GM19452 (cell line): Measurements from ENCODE around the gene RASGRP2.

ENCODE experiments used
- ATAC-seq: cut with Tn5 transposase; IDR thresholded peaks from one replicate; pipeline ENCODE4 v1.9.1; 2021; ENCODE audit not compliant: unreplicated experiment

RASGRP2 gene

GRCh38 chr11:64771861-64772260 is 27.9 kb upstream of the RASGRP2 start:
- no peak for ATAC-seq

GRCh38 chr11:64770120-64770519 is 26.2 kb upstream of the RASGRP2 start:
- ATAC-seq: no peak

- no peak for ATAC-seq
These were observed 25.3 kb upstream of the RASGRP2 start for GRCh38 chr11:64769283-64769682.

- ATAC-seq: no peak
These were observed 24.4 kb upstream of the RASGRP2 start for GRCh38 chr11:64768300-64768694.

DNA sequence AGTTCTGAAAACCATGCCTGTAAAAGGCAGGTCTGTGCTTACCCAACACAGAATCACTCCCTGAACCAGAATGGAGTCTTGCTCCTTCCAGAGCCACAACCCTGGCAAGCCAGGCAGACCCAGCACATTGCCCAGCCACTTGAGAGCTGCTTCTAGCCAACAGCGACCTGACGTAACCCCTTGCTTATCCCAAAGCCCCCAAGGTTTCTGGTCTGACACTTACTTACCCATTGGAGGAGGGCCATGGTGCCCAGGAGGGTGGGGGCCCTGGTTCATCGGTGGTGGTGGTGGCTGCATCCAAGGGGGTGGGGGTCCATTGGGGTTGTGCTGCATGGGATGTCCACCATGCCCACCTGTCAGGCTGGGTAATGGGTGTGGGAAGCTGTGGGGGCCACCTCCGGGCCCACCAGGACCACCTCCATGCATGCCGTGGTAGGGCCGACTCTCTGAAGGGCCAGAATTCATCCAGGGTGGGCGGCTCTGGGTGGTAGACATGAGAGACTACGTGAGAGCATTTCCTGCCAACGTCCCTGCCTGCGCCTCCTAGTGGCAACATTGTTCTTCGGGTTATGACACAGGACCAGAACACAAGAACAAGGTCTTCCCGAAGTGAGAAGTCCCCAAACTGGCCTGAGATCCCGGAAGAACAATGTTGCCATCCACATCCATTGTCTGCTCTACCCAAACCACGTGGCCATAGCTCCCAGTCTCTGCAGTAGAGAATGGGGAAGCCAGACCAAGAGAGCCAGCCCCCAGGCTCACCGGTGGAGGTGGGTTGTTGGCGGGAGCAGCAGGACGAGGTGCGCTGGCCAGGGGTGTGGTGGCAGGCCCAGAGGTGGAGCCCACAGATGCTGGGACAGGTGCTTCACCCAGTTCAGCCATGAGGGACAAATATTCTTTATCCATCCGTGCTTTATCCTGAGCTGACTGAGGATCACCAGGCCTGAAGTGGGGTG is 23.7 kb upstream of the RASGRP2 start:
- no peak for ATAC-seq

DNA sequence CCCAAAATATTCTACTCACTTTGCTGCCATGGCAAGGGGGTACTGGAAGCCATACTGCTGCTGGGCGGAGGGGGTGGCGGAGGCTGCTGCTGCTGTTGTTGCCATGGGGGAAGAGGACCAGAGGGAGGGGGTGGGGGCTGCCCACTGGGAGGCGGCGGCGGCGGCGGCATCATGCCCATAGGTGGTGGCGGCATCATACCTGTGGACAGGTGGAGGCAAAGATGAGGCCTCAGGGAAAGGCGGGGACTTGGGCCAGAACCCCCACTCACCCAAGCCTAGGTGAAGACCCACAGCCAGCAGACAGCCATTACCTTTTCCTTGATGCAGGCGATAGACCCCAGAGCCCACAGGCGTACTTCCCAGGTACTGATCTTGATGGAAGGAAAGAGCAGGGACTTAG is 22.9 kb upstream of the RASGRP2 start:
- no peak for ATAC-seq

DNA sequence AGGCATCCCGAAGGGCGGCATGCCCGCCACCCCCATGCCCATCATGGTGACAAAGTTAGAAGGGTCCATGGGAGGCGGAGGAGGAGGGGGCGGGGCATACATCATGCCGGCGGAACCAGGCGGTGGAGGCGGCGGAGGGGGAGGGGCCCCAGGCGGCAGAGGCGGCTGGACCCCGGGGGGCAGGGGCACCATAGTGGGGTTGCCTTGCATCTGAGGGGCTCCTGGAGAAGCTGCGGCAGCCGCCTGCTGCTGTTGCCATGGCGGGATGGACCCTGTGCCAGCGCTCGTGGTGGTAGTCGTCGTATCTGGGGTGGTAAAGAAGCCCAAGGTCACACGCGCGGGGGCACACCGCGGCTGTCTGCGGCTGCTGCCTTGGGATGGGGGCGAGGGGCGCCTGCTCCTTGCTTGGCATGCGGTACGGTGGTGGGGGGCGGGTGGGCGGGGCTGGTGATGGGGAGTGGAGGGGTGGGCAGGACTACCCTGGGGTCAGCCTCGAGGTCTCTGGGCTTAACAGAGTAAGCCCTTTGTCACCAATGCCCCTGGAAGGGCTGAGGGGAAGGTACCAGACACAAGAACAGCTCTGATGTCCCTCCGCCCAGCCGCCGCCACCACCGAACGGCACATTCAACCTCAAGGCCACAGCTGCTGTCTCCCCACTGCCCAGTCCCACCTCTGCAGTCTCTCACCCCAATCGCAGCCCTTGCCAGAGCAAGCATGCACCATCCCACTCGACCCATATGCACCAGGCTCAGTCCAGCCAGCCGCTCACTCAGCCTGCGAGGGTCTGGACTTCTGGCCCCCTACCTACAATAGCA is 22.1 kb upstream of the RASGRP2 start:
- ATAC-seq: no peak

DNA sequence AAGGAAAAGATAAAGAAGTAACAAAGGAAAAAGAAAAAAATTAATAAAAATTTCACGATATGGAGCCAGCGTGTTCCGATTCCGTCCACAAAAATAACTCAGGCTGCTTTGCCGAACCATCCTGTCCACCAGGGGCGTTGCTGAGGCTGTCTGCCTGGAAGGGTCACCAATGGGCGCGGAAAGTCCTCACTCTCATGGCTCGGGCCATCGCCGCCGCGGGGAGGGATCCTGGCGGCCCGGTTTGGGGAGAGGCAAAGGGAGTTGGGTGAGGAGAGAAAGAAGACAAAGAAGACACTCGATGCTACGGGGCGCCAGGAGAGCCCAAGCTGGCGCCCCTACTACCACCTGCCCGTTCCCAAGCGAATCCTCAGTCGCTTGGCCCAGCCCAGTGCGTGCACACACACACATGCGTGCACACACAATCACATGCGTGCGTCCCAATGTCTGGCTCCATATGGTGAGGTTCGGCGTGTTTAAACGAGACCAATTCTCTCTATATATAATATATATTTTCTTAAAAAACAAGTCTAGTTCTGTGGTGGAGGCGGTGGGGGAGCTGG is 21.4 kb upstream of the RASGRP2 start:
- no peak for ATAC-seq

DNA sequence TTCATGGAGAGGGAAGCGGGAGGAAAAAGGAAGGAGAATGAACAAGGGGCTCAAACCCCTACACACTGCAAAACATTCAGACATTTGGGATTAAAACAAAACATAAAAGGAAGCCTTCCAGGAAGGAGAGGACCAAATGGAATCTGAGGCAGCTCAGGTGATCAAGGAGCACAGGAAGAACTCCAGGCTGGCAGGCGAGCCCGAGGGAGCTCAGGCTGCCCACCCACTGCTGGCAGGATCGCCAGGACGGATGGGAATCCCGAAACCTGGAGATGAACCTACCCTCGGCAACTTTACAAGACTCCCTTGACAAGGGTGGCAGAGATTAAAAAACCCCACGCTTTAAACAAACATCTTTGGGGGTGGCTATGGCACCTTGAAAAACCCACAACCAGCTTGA is 20.8 kb upstream of the RASGRP2 start:
- ATAC-seq: no peak

GRCh38 chr11:64764040-64764611 is 20.2 kb upstream of the RASGRP2 start:
- ATAC-seq: no peak

DNA sequence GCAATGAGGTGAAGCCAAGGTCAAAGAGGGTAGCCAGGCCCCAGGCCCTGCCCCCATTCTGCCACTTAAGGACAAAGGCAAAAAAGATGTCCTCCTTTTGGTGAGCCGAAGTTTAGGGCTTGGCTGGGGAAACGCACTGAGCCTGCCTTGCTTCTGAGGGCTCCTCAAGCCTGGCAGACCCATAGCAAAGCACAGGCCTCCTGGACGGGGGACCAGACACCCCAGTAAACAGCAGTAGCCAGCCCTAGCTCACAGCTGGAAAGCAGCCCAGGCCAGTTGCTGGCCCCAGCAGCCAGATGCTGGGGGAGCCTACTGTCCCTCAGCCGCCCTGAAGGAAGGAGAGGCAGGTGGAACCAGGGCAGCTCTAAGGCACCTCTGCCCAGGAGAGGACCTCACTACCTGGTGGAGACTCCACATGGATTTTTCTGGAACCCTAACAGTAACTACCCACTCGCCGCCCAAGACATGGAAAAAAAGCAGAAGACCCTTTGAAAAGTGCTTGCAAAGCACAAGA is 19.6 kb upstream of the RASGRP2 start:
- ATAC-seq: no peak

- ATAC-seq: no peak
These were observed 19.0 kb upstream of the RASGRP2 start for GRCh38 chr11:64762674-64763525.

DNA sequence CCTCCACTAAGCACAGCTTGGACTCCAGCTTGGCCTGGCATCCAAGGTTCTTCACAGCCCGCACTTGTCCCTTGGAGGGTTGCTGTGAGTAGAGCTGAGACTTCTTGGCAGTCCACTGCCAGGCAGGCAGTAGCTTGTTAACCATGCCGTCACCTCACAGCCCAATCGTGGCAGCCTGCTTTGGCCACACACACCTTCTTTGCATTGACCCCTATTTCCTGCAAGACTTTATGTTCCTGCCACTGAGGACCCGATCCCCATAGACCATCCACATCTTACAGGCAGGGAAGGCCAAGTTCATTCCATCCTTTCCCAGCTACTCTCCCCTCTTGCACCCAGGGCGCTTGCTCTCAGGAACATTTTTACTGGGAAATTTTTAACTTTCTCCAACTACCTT is 18.3 kb upstream of the RASGRP2 start:
- ATAC-seq: no peak

GRCh38 chr11:64760759-64761420 is 16.9 kb upstream of the RASGRP2 start:
- no peak for ATAC-seq

- no peak for ATAC-seq
These were observed 16.1 kb upstream of the RASGRP2 start, which contains the start of gene PYGM for GRCh38 chr11:64759722-64760719. Gene PYGM (minus strand): TSS chr11:64759974. CDS start chr11:64759898, 76 bp downstream.

- ATAC-seq: no peak
These were observed 15.3 kb upstream of the RASGRP2 start for GRCh38 chr11:64759131-64759721.

GRCh38 chr11:64758330-64759079 is 14.6 kb upstream of the RASGRP2 start:
- no peak for ATAC-seq
